IPS-18a (cell line): Measurements from ENCODE around the gene OR56A1.

Experiments used
- H3K27ac ChIP-seq: one replicate; pipeline ENCODE4 v1.5.1; 2013; ENCODE audit warnings: low read length
- H3K27me3 ChIP-seq: one replicate; pipeline ENCODE4 v1.6.1; 2013; ENCODE audit warnings: mild to moderate bottlenecking, low read length; ENCODE audit not compliant: control insufficient read depth, insufficient read depth
- H3K36me3 ChIP-seq: one replicate; pipeline ENCODE4 v1.6.1; 2013; ENCODE audit warnings: low read depth, low read length; ENCODE audit not compliant: control insufficient read depth
- H3K4me1 ChIP-seq: one replicate; pipeline ENCODE4 v1.6.1; 2013; ENCODE audit warnings: low read depth, low read length; ENCODE audit not compliant: control insufficient read depth
- H3K4me3 ChIP-seq: one replicate; pipeline ENCODE4 v1.5.1; 2013; ENCODE audit warnings: low read length
- H3K9ac ChIP-seq: one replicate; pipeline ENCODE4 v1.6.1; 2013; ENCODE audit warnings: mild to moderate bottlenecking, low read length, moderate library complexity
- H3K9me3 ChIP-seq: one replicate; pipeline ENCODE4 v1.6.1; 2013; ENCODE audit warnings: low read depth, low read length; ENCODE audit not compliant: control insufficient read depth

Gene OR56A1

GRCh38 chr11:6025056-6025455 is 5.5 kb downstream of the OR56A1 start:
- no peak overlapping the region for H3K4me3 ChIP-seq
- no peaks in the 10 kb centered on the region for H3K9me3 ChIP-seq
- H3K27me3 ChIP-seq, result no peaks in the 10 kb centered on the region
- H3K36me3 ChIP-seq, result no peaks in the 10 kb centered on the region
- no peak overlapping the region for H3K9ac ChIP-seq
- no peaks in the 10 kb centered on the region for H3K4me1 ChIP-seq
- no peak overlapping the region for H3K27ac ChIP-seq

GRCh38 chr11:6022956-6023355 is 7.6 kb downstream of the OR56A1 start:
- H3K9me3 ChIP-seq, result no peaks in the 10 kb centered on the region
- no peaks in the 10 kb centered on the region for H3K4me1 ChIP-seq
- H3K36me3 ChIP-seq, result no peaks in the 10 kb centered on the region
- no peaks in the 10 kb centered on the region for H3K27me3 ChIP-seq
- no peak overlapping the region for H3K4me3 ChIP-seq
- no peak overlapping the region for H3K9ac ChIP-seq
- H3K27ac ChIP-seq, result no peak overlapping the region

GRCh38 chr11:6013042-6013441 is 17.5 kb downstream of the OR56A1 start:
- Histone ChIP-seq H3K27me3 (no peaks in the 10 kb centered on the region), H3K4me1 (no peaks in the 10 kb centered on the region), H3K9ac (no peak overlapping the region), H3K27ac (no peak overlapping the region), H3K4me3 (no peak overlapping the region), H3K36me3 (no peaks in the 10 kb centered on the region), H3K9me3 (no peaks in the 10 kb centered on the region)

DNA sequence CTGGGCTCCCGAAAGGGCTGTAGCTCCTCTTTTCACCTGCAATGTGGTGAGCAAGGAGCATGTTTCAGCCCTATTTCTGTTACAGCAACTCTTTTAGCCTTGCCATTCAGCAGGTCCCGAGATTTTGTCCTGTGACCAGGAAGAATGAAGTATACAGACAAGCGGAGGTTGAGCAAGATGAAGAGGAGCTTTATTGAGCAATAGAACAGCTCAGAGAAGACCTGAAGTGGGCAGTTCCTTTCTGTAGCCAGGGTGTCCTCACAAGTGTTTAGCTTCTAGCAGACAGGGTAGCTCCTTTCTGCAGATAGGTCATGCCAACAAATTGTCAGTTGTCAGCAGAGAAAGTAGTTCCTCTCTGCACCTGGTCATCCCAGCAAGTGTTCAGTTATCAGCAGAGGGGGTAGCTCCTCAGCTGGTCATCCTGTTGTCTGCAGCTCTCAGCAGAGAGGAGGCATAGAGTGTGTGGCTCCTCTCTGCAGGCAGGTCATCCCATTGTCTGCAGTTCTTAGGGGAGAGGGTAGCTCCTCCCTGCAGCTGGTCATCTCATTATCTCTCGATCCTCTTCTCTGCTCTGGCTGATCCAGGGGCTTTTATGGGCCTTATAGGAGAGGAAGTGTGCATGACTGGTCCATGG is 18.4 kb downstream of the OR56A1 start:
- H3K9me3 ChIP-seq, result no peaks in the 10 kb centered on the region

DNA sequence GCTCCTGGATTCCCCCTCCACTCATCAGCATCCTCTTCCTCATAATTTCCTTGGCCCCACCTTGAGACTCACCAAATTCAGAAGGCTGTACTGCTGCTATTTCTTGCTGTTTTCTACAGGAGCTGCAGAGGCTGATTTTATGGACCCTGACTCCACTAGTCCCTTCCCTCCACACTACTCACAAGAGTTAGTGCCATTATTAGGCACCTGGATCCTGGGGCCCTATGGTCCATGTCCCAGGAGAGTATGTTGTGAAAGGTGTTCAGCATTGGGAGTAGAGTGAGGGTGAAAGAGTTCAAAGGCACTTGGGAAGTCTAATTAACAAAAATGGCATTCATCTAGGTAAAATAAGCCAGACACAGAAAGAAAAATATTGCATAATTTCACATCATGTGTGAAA is 23.7 kb downstream of the OR56A1 start, which contains the start of gene OR56A4:
TSS of gene OR56A4 (minus strand) at position 101 of the 400 bp plus-strand sequence. CDS start 3,954 bp downstream, outside the sequence.
- no peak within 1 kb of the TSS for H3K4me3 ChIP-seq
- no peak within 1 kb of the TSS for H3K9ac ChIP-seq
- H3K4me1 ChIP-seq, result no peaks in the 10 kb centered on the region
- no peak within 1 kb of the TSS for H3K27ac ChIP-seq
- H3K27me3 ChIP-seq, result no peaks in the 10 kb centered on the region
- H3K9me3 ChIP-seq, result no peaks in the 10 kb centered on the region
- H3K36me3 ChIP-seq, result no peaks in the 10 kb centered on the region

More for the DNA sequence above, 18.4 kb downstream of the OR56A1 start:
- no peak overlapping the region for H3K27ac ChIP-seq
- H3K27me3 ChIP-seq, result no peaks in the 10 kb centered on the region
- H3K4me1 ChIP-seq, result no peaks in the 10 kb centered on the region
- H3K4me3 ChIP-seq, result no peak overlapping the region
- no peak overlapping the region for H3K9ac ChIP-seq
- H3K36me3 ChIP-seq, result no peaks in the 10 kb centered on the region

GRCh38 chr11:6006395-6006794 is 24.2 kb downstream of the OR56A1 start:
- Histone ChIP-seq H3K27ac (no peak overlapping the region), H3K9ac (no peak overlapping the region), H3K27me3 (no peaks in the 10 kb centered on the region), H3K4me3 (no peak overlapping the region), H3K36me3 (no peaks in the 10 kb centered on the region), H3K9me3 (no peaks in the 10 kb centered on the region), H3K4me1 (no peaks in the 10 kb centered on the region)

DNA sequence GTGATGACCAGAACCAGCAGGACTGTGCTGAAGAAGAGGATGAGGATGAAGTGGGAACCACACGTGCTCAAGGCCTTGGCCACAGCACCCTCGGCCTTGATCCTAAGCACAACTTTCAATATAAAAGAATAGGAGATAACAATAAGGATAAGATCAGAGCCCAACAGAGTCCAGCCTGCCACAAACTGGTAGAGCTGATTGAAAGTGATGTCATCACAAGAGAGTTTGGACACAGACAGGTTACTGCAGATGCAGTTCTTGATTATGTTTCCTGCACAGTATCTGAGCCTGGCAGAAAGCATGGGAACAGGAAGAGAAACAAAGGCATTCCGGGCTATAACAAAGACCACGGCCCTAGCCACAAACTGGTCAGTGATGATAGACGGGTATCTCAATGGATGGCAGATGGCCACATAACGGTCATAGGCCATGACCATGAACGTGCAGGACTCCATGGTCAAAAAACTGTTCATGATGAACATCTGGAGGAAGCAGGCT is 28.3 kb downstream of the OR56A1 start:
- no peak overlapping the region for H3K27ac ChIP-seq
- H3K36me3 ChIP-seq, result no peaks in the 10 kb centered on the region
- no peaks in the 10 kb centered on the region for H3K4me1 ChIP-seq
- no peak overlapping the region for H3K4me3 ChIP-seq
- no peak overlapping the region for H3K9ac ChIP-seq
- H3K9me3 ChIP-seq, result no peaks in the 10 kb centered on the region
- H3K27me3 ChIP-seq, result no peaks in the 10 kb centered on the region

GRCh38 chr11:5994791-5995190 is 35.8 kb downstream of the OR56A1 start:
- H3K9ac ChIP-seq, result no peak overlapping the region
- H3K4me1 ChIP-seq, result no peaks in the 10 kb centered on the region
- H3K27me3 ChIP-seq, result no peaks in the 10 kb centered on the region

DNA sequence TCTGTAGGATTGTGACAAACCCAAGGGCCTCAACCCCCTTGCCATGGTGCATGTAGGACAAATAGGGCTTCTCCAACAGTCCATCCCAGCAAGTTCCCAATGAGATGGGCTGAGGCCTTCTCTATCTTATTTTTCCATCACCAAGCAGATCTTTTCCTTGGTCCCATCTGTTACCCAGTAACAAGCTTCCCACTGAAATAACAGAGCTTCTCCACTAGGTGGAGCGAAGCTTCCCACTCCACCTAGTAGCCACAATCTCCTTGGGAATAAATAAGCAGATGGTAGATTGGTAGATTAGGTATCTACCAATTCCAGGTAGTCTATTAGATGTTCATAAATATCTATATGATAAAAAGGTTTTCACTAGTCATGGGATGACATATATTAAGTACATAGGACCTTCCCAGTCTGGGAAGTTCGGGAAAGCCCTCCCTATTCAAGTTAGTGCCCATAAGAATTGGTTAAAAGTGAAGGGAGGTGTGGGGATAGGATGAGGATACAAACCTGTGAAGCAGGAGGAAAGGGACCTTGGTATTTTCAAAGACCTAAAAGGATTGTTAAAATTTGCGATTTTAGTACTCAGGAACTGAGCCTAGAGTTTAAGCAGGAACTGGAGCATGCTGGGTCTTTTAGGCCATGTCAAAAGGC is 37.8 kb downstream of the OR56A1 start:
- H3K9ac ChIP-seq, result no peak overlapping the region
- no peak overlapping the region for H3K27ac ChIP-seq
- H3K9me3 ChIP-seq, result no peaks in the 10 kb centered on the region
- no peaks in the 10 kb centered on the region for H3K27me3 ChIP-seq
- no peaks in the 10 kb centered on the region for H3K36me3 ChIP-seq
- H3K4me1 ChIP-seq, result no peaks in the 10 kb centered on the region
- no peak overlapping the region for H3K4me3 ChIP-seq

More at GRCh38 chr11:5994791-5995190, 35.8 kb downstream of the OR56A1 start:
- Histone ChIP-seq H3K4me3 (no peak overlapping the region), H3K36me3 (no peaks in the 10 kb centered on the region), H3K27ac (no peak overlapping the region), H3K9me3 (no peaks in the 10 kb centered on the region)

DNA sequence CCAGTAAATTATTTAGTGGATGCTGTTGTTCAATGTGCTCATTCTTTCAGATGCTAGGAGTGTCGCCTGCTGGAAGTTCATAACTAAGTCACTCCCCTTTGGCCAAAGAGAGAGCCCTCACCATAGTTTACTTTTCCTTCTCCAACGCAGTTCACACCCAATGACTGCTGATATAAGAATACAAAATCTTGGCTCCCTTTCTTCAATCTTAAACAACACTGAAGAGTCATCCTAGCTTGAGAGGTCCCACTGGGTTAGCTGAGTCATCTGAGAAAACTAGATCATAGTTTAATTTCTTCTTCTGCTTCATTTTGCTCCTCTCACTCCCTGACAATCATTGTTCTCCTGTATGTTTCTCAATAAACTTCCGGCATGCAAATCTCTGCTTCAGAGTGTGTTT is 38.4 kb downstream of the OR56A1 start:
- no peaks in the 10 kb centered on the region for H3K9me3 ChIP-seq
- H3K36me3 ChIP-seq, result no peaks in the 10 kb centered on the region
- H3K27me3 ChIP-seq, result no peaks in the 10 kb centered on the region
- H3K4me3 ChIP-seq, result no peak overlapping the region
- H3K27ac ChIP-seq, result no peak overlapping the region
- H3K4me1 ChIP-seq, result no peaks in the 10 kb centered on the region
- H3K9ac ChIP-seq, result no peak overlapping the region

GRCh38 chr11:5989203-5989602 is 41.4 kb downstream of the OR56A1 start:
- H3K36me3 ChIP-seq, result no peaks in the 10 kb centered on the region
- H3K4me3 ChIP-seq, result no peak overlapping the region
- H3K9ac ChIP-seq, result no peak overlapping the region
- H3K9me3 ChIP-seq, result no peaks in the 10 kb centered on the region
- no peaks in the 10 kb centered on the region for H3K27me3 ChIP-seq
- no peaks in the 10 kb centered on the region for H3K4me1 ChIP-seq
- H3K27ac ChIP-seq, result no peak overlapping the region

DNA sequence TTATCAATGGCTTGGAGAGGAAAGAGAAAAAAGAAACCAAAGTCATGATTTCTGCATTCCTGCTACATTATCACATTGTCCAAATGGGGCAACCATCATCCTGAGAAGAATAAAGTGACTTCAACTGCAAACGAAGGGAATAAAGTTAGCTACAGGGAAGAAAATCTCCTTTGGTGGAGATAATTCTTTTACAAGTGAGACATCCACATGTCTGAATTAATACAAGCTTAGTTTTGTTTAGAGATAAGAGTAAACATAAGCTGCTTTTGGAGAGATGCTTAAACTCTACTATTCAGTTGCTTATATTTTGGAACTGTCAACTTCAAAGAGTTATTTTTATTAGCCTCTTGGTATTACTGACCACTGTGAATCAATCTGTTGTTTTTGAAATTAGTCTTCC is 43.7 kb downstream of the OR56A1 start, which contains the start of gene OR52L1:
TSS of gene OR52L1 (minus strand) at position 101 of the 400 bp plus-strand sequence. CDS start at position 46, 55 bp downstream.
- H3K4me1 ChIP-seq, result no peaks in the 10 kb centered on the region
- no peak within 1 kb of the TSS for H3K9ac ChIP-seq
- H3K9me3 ChIP-seq, result no peaks in the 10 kb centered on the region
- H3K27ac ChIP-seq, result no peak within 1 kb of the TSS
- no peak within 1 kb of the TSS for H3K4me3 ChIP-seq
- no peaks in the 10 kb centered on the region for H3K27me3 ChIP-seq
- H3K36me3 ChIP-seq, result no peaks in the 10 kb centered on the region
